ENCODE data around the gene BRD3.

The BRD3 gene

GRCh38 chr9:134024828-134025605, 42.8 kb downstream of the BRD3 start, which contains the start of gene BRD3OS:
TSS of gene BRD3OS (plus strand) at chr9:134025481. CDS start at chr9:134026748, 1,267 bp downstream.
- DNase-seq (ENCODE audit: insufficient read length, low spot score): peak; percentile 97
- peak; percentile 57 for TF ChIP-seq POLR2A (IDR thresholded peaks at IDR 0.05; ENCODE audit: low read depth, low read length)
- FAIRE-seq: peak; percentile 91

- DNase-seq (ENCODE audit: insufficient read length, low spot score) (no peak), FAIRE-seq (no peak)
- TF ChIP-seq POLR2A (IDR thresholded peaks at IDR 0.05; ENCODE audit: low read depth, low read length): no peak
Observed at GRCh38 chr9:134024214-134024792, 43.5 kb downstream of the BRD3 start.

- FAIRE-seq: no peak
- DNase-seq (ENCODE audit: insufficient read length, low spot score): no peak
- no peak for TF ChIP-seq POLR2A (IDR thresholded peaks at IDR 0.05; ENCODE audit: low read depth, low read length)
Observed at GRCh38 chr9:134014946-134015345, 52.9 kb downstream of the BRD3 start.

- no peak for TF ChIP-seq POLR2A (IDR thresholded peaks at IDR 0.05; ENCODE audit: low read depth, low read length)
- no peak for DNase-seq (ENCODE audit: insufficient read length, low spot score)
- no peak for FAIRE-seq
Observed at GRCh38 chr9:134011401-134011800, 56.4 kb downstream of the BRD3 start.

- DNase-seq (ENCODE audit: insufficient read length, low spot score): no peak
- no peak for FAIRE-seq
- TF ChIP-seq POLR2A (IDR thresholded peaks at IDR 0.05; ENCODE audit: low read depth, low read length): no peak
Observed at GRCh38 chr9:134010310-134011173, 57.3 kb downstream of the BRD3 start.

GRCh38 chr9:134007571-134007970, 60.3 kb downstream of the BRD3 start:
- TF ChIP-seq POLR2A (IDR thresholded peaks at IDR 0.05; ENCODE audit: low read depth, low read length): no peak
- DNase-seq (ENCODE audit: insufficient read length, low spot score) (no peak), FAIRE-seq (no peak)

GRCh38 chr9:134007150-134007549, 60.7 kb downstream of the BRD3 start:
- FAIRE-seq (no peak), DNase-seq (ENCODE audit: insufficient read length, low spot score) (no peak)
- TF ChIP-seq POLR2A (IDR thresholded peaks at IDR 0.05; ENCODE audit: low read depth, low read length): no peak

- FAIRE-seq (no peak), DNase-seq (ENCODE audit: insufficient read length, low spot score) (no peak)
- TF ChIP-seq POLR2A (IDR thresholded peaks at IDR 0.05; ENCODE audit: low read depth, low read length): no peak
Observed at GRCh38 chr9:134005381-134005780, 62.4 kb downstream of the BRD3 start.

GRCh38 chr9:134004881-134005280, 62.9 kb downstream of the BRD3 start:
- no peak for DNase-seq (ENCODE audit: insufficient read length, low spot score)
- TF ChIP-seq POLR2A (IDR thresholded peaks at IDR 0.05; ENCODE audit: low read depth, low read length): no peak
- no peak for FAIRE-seq

GRCh38 chr9:134004131-134004873, 63.5 kb downstream of the BRD3 start:
- FAIRE-seq (no peak), DNase-seq (ENCODE audit: insufficient read length, low spot score) (no peak)
- TF ChIP-seq POLR2A (IDR thresholded peaks at IDR 0.05; ENCODE audit: low read depth, low read length): no peak

GRCh38 chr9:134003237-134003636, 64.6 kb downstream of the BRD3 start:
- DNase-seq (ENCODE audit: insufficient read length, low spot score) (no peak), FAIRE-seq (no peak)
- TF ChIP-seq POLR2A (IDR thresholded peaks at IDR 0.05; ENCODE audit: low read depth, low read length): no peak

GRCh38 chr9:134002796-134003195, 65.0 kb downstream of the BRD3 start:
- no peak for TF ChIP-seq POLR2A (IDR thresholded peaks at IDR 0.05; ENCODE audit: low read depth, low read length)
- no peak for DNase-seq (ENCODE audit: insufficient read length, low spot score)
- no peak for FAIRE-seq

GRCh38 chr9:133999851-134000265, 68.0 kb downstream of the BRD3 start:
- no peak for TF ChIP-seq POLR2A (IDR thresholded peaks at IDR 0.05; ENCODE audit: low read depth, low read length)
- FAIRE-seq (no peak), DNase-seq (ENCODE audit: insufficient read length, low spot score) (no peak)
